ENCODE measurements around the gene KIF1A. TPM values are rescaled to one million over a fixed set of nuclear protein-coding genes. Genes with fewer than 3 reads are reported as not detected.

The KIF1A gene
- total RNA-seq, 1 donor from 2014 or later = 0.65 TPM

- ATAC-seq (ENCODE audit: poor library complexity) = no peak
- DNase-seq = no peak
- intact Hi-C loops (cut with DNase I) = no loop called here
Measured at GRCh38 chr2:240823449-240824336, 3.7 kb upstream of the KIF1A start.

GRCh38 chr2:240822280-240822847, 2.3 kb upstream of the KIF1A start:
- intact Hi-C loops (cut with DNase I) = no loop called here
- no peak for DNase-seq
- ATAC-seq (ENCODE audit: poor library complexity) = no peak

GRCh38 chr2:240821429-240821778, 1.4 kb upstream of the KIF1A start:
- intact Hi-C loops (cut with DNase I) = no loop called here
- DNase-seq = no peak
- ATAC-seq (ENCODE audit: poor library complexity) = no peak

- no peak for ATAC-seq (ENCODE audit: poor library complexity)
- intact Hi-C loops (cut with DNase I) = no loop called here
- no peak for DNase-seq
Measured at GRCh38 chr2:240820607-240821428, 799 bp upstream of the KIF1A start.

- DNase-seq = no peak
- no peak for ATAC-seq (ENCODE audit: poor library complexity)
- intact Hi-C loops (cut with DNase I) = no loop called here
Measured at GRCh38 chr2:240819126-240819857, 727 bp downstream of the KIF1A start.

GRCh38 chr2:240818293-240819125, 1.5 kb downstream of the KIF1A start:
- ATAC-seq (ENCODE audit: poor library complexity) (no peak), DNase-seq (no peak)
- intact Hi-C loops (cut with DNase I) = no loop called here

- no peak for DNase-seq
- intact Hi-C loops (cut with DNase I) = no loop called here
- no peak for ATAC-seq (ENCODE audit: poor library complexity)
Measured at GRCh38 chr2:240817496-240818292, 2.3 kb downstream of the KIF1A start.

- DNase-seq (no peak), ATAC-seq (ENCODE audit: poor library complexity) (no peak)
- intact Hi-C loops (cut with DNase I) = no loop called here
Measured at GRCh38 chr2:240816584-240817495, 3.2 kb downstream of the KIF1A start.

GRCh38 chr2:240815761-240816583, 4.0 kb downstream of the KIF1A start:
- ATAC-seq (ENCODE audit: poor library complexity) (no peak), DNase-seq (peak; percentile 20)
- intact Hi-C loops (cut with DNase I) = no loop called here

- intact Hi-C loops (cut with DNase I) = no loop called here
- DNase-seq (no peak), ATAC-seq (ENCODE audit: poor library complexity) (no peak)
Measured at GRCh38 chr2:240814946-240815760, 4.9 kb downstream of the KIF1A start.

- ATAC-seq (ENCODE audit: poor library complexity) (no peak), DNase-seq (no peak)
- intact Hi-C loops (cut with DNase I) = no loop called here
Measured at GRCh38 chr2:240814280-240814679, 5.7 kb downstream of the KIF1A start.

- ATAC-seq (ENCODE audit: poor library complexity) (no peak), DNase-seq (no peak)
- intact Hi-C loops (cut with DNase I) = no loop called here
Measured at GRCh38 chr2:240813231-240813921, 6.6 kb downstream of the KIF1A start.

GRCh38 chr2:240812721-240813120, 7.3 kb downstream of the KIF1A start:
- intact Hi-C loops (cut with DNase I) = no loop called here
- DNase-seq (no peak), ATAC-seq (ENCODE audit: poor library complexity) (no peak)

- DNase-seq = no peak
- ATAC-seq (ENCODE audit: poor library complexity) = no peak
- intact Hi-C loops (cut with DNase I) = no loop called here
Measured at GRCh38 chr2:240812301-240812680, 7.7 kb downstream of the KIF1A start.
